GM12878 (cell line): ENCODE results near the gene ATRNL1. TPM values are rescaled to one million over a fixed set of nuclear protein-coding genes. Genes with fewer than 3 reads are reported as not detected.

Source experiments
- ATAC-seq: fragments of 200-7000 bp; cut with Tn5 transposase; 3 replicates; pipeline ENCODE4 v1.9.1; 2020; ENCODE audit warnings: mild to moderate bottlenecking, moderate library complexity
- BruUV-seq: library from RNA; stranded (reverse); fragments of 400-500 nt; replicated peaks from 2 replicates; lab custom pipeline; 2021; lab: Mats Ljungman, UMichigan
- CTCF ChIA-PET: fragments of 300-600 bp; sonication (Branson Sonifier 250); formaldehyde crosslinking; extraction: SDS; loops from one replicate; lab custom pipeline; 2021; ENCODE audit warnings: inconsistent platforms; lab: Yijun Ruan, JAX
- POLR2A ChIA-PET: fragments of 350-600 bp; formaldehyde crosslinking; extraction: SDS; loops from one replicate; lab custom pipeline; 2021; ENCODE audit warnings: inconsistent platforms; lab: Charles Lee
- RAD21 ChIA-PET: fragments of 300-600 bp; sonication (Branson Sonifier 250); formaldehyde crosslinking; loops from one replicate; lab custom pipeline; 2023; ENCODE audit warnings: antibody characterized with exemption; ENCODE audit not compliant: unreplicated experiment; lab: Charles Lee
- SMC1A ChIA-PET: fragments of 300-600 bp; sonication (Branson Sonifier 250); formaldehyde crosslinking; loops from one replicate; lab custom pipeline; 2023; ENCODE audit not compliant: unreplicated experiment, uncharacterized antibody; lab: Charles Lee
- DNase-seq: peaks from one replicate; pipeline ENCODE4 v3.0.0-alpha.2; 2011; ENCODE audit warnings: low read depth, low spot score
- FAIRE-seq: peaks from 3 replicates; lab custom pipeline; 2011; peaks lifted over from hg19 to GRCh38; lab: Jason Lieb, UNC
- H2AFZ ChIP-seq: 2 replicates; pipeline ENCODE4 v1.6.0; 2011; ENCODE audit warnings: low read depth, low read length, control low read depth; ENCODE audit not compliant: control insufficient read depth
- H3K27ac ChIP-seq: 2 replicates; pipeline ENCODE4 v1.5.1; 2011; ENCODE audit warnings: control low read depth; ENCODE audit not compliant: control insufficient read depth, insufficient read depth
- H3K27me3 ChIP-seq, 2 experiments: replicated peaks in 1 of 2; 2 replicates each; pipeline versions ENCODE4 v1.6.0 to v1.6.1; 2011; ENCODE audit warnings: low read length in 1 of 2; ENCODE audit not compliant: control insufficient read depth in 2 of 2, insufficient read depth in 2 of 2
- H3K36me3 ChIP-seq, 2 experiments: 2 replicates each; pipeline ENCODE4 v1.5.1; 2011; ENCODE audit warnings: low read length in 1 of 2; ENCODE audit not compliant: control insufficient read depth in 2 of 2, insufficient read depth in 2 of 2
- H3K4me1 ChIP-seq: 2 replicates; pipeline ENCODE4 v1.6.1; 2011; ENCODE audit warnings: mild to moderate bottlenecking, low read length, moderate library complexity, mixed read lengths; ENCODE audit not compliant: control insufficient read depth, insufficient read depth
- H3K4me2 ChIP-seq: 2 replicates; pipeline ENCODE4 v1.6.0; 2011; ENCODE audit warnings: control low read depth; ENCODE audit not compliant: control insufficient read depth, insufficient read depth
- H3K4me3 ChIP-seq: fragments of 200-600 bp; sonication (generic); 2 replicates; pipeline ENCODE4 v1.5.1; 2016
- H3K79me2 ChIP-seq: 2 replicates; pipeline ENCODE4 v1.6.0; 2011; ENCODE audit warnings: low read length; ENCODE audit not compliant: control insufficient read depth, insufficient read depth
- H3K9ac ChIP-seq: 2 replicates; pipeline ENCODE4 v1.8.0; 2011; ENCODE audit warnings: low read length, control low read depth, mixed read lengths; ENCODE audit not compliant: control insufficient read depth, insufficient read depth
- H3K9me3 ChIP-seq: replicated peaks from 3 replicates; pipeline ENCODE4 v1.5.1; 2011; ENCODE audit warnings: mild to moderate bottlenecking, low read length; ENCODE audit not compliant: control insufficient read depth, insufficient read depth
- H4K20me1 ChIP-seq: 2 replicates; pipeline ENCODE4 v1.6.0; 2011; ENCODE audit not compliant: control insufficient read depth, insufficient read depth
- ASH2L ChIP-seq: fragments of 300-600, 200-600 bp; sonication (generic); IDR thresholded peaks from 2 replicates; pipeline ENCODE4 v1.6.1; 2017; ENCODE audit warnings: low read depth, mild to moderate bottlenecking, borderline replicate concordance
- ATF7 ChIP-seq: fragments of 450-650 bp; IDR thresholded peaks from 2 replicates; pipeline ENCODE4 v1.6.1; 2016; ENCODE audit warnings: low read depth, mild to moderate bottlenecking
- BCL11A ChIP-seq: IDR thresholded peaks from 2 replicates; pipeline ENCODE4 v1.6.1; 2011; ENCODE audit warnings: low read depth, low read length
- GABPA ChIP-seq: IDR thresholded peaks from 2 replicates; pipeline ENCODE4 v1.6.1; 2014; ENCODE audit warnings: antibody characterized with exemption, low read depth, mild to moderate bottlenecking, inconsistent platforms
- GATAD2B ChIP-seq: fragments of 450-650 bp; conservative IDR thresholded peaks from 2 replicates; pipeline ENCODE4 v1.6.1; 2017; ENCODE audit warnings: low read depth, mild to moderate bottlenecking, moderate library complexity
- HCFC1 ChIP-seq: fragments of 150-350 bp; IDR thresholded peaks from 2 replicates; pipeline ENCODE4 v1.6.1; 2014; ENCODE audit warnings: low read length
- RAD21 ChIP-seq: IDR thresholded peaks from 2 replicates; pipeline ENCODE4 v1.6.1; 2011; ENCODE audit warnings: mild to moderate bottlenecking, low read depth, low read length, moderate library complexity; ENCODE audit not compliant: insufficient read depth
- SREBF1 ChIP-seq: IDR thresholded peaks from 2 replicates; pipeline ENCODE4 v1.6.1; 2012; ENCODE audit warnings: mild to moderate bottlenecking, low read length
- TCF7 ChIP-seq: IDR thresholded peaks from 2 replicates; pipeline ENCODE4 v1.6.1; 2014; ENCODE audit warnings: antibody characterized with exemption, borderline replicate concordance
- ZNF384 ChIP-seq: IDR thresholded peaks from 2 replicates; pipeline ENCODE4 v1.6.1; 2012; ENCODE audit warnings: low read depth, mild to moderate bottlenecking, low read length, improper control_type of control experiment, borderline replicate concordance
- WGBS: methylation state at CpG from one replicate; pipeline ENCODE4 v1.1.6; 2016; ENCODE audit warnings: low lambda C conversion rate; ENCODE audit not compliant: insufficient replicate concordance, insufficient coverage; ENCODE audit errors: missing lambda C conversion rate; 5-methylcytosine and 5-hydroxymethylcytosine counted together
- in situ Hi-C: fragments of 300-500 bp; cut with MboI; formaldehyde crosslinking; loops from 9 replicates; pipeline ENCODE4 v1.14.3; 2018; ENCODE audit warnings: mixed read lengths
- intact Hi-C: fragments of 100-400 bp; cut with micrococcal nuclease; formaldehyde crosslinking; loops from one replicate; pipeline ENCODE4 v1.14.2; 2022; ENCODE audit not compliant: unreplicated experiment
- polyA plus RNA-seq, 11 experiments: library from polyadenylated mRNA; depleted of rRNA in 4 of 11; unstranded in 6 of 11; stranded (reverse) in 5 of 11; fragments of >200 nt; fragmentation: Nextera tagmentation in 4 of 11; fragmentation: Illumina TruSeq in 1 of 11; extraction: Ambion mirVana in 4 of 11; extraction: Trizol in 1 of 11; gene quantifications; 1 replicate in 1 of 11; 2 replicates in 10 of 11; pipeline versions ENCODE4 v1.2.1 to v1.2.3, GENCODE V29; 2011 to 2016; ENCODE audit warnings: inconsistent platforms in 2 of 11, missing spikeins in 2 of 11, low read depth in 1 of 11
- total RNA-seq, 4 experiments: library from RNA; depleted of rRNA in 3 of 4; stranded (reverse); fragments of >200 nt in 3 of 4; fragmentation: Illumina TruSeq in 1 of 4; extraction: Trizol in 1 of 4; gene quantifications; 2 replicates each; pipeline versions ENCODE4 v1.2.1 to v1.2.3, GENCODE V29; 2013 to 2021
- TF ChIP-seq, protein P1 (sequence below): fragments of 150-350 bp; IDR thresholded peaks from 2 replicates; pipeline ENCODE4 v1.6.1; 2016; ENCODE audit warnings: low read depth, low read length
- TF ChIP-seq, protein P2 (sequence below): IDR thresholded peaks from 2 replicates; pipeline ENCODE4 v1.6.1; 2011; ENCODE audit warnings: low read depth, mild to moderate bottlenecking, low read length, moderate library complexity, borderline replicate concordance; ENCODE audit errors: extremely low read depth

Gene ATRNL1
- total and polyA plus RNA-seq, 10 of the 15 experiments (the other 5 are each of a cell fraction or from before 2014, with no cell fraction given): 0.03 to 1.4 (median 0.34) TPM

DNA sequence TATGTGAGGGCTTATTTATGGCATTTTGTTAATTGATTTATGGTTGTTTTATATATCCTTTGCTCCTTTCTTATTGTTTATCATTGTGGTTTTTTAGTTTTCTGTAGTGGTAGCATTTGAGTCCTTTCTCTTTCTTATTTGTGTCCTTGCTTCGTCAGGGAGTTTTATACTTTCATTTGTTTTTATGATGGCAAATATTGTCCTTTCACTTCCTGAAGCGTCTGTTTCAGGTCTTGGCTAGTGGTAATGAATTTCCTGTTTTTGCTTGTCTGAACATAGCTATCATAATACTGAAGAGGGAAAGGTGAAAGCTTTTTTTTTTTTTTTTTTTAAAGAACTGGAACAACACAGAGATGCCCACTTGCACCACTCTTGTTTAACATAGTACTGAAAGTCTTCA, 228.2 kb downstream of the ATRNL1 start:
- Histone ChIP-seq H3K27ac (no peak overlapping the region), H3K27me3 (no peaks in the 10 kb centered on the region), H3K9ac (no peak overlapping the region), H3K79me2 (no peaks in the 10 kb centered on the region), H3K4me2 (no peak overlapping the region), H3K9me3 (no peaks in the 10 kb centered on the region), H4K20me1 (no peaks in the 10 kb centered on the region), H3K4me3 (no peak overlapping the region), H2AFZ (no peak overlapping the region), H3K36me3 (no peaks in the 10 kb centered on the region), H3K4me1 (no peaks in the 10 kb centered on the region)
- SMC1A ChIA-PET: no interaction called here
- FAIRE-seq (no peak), DNase-seq (peak; percentile 2), ATAC-seq (peak; percentile 45; the same call in 2 of the 3 replicates)
- BruUV-seq: no TSS peak
- 0% methylated on average over 2 of the region's 2 CpGs for WGBS
- POLR2A ChIA-PET: no interaction called here
- in situ Hi-C loops (no loop called here), intact Hi-C loops (no loop called here)
- CTCF ChIA-PET: no interaction called here
- RAD21 ChIA-PET: no interaction called here
- 0 out of 2 replicates have a peak, but pooled peaks have one; percentile 17 for TF ChIP-seq ZNF384
- no peak for TF ChIP-seq GABPA

DNA sequence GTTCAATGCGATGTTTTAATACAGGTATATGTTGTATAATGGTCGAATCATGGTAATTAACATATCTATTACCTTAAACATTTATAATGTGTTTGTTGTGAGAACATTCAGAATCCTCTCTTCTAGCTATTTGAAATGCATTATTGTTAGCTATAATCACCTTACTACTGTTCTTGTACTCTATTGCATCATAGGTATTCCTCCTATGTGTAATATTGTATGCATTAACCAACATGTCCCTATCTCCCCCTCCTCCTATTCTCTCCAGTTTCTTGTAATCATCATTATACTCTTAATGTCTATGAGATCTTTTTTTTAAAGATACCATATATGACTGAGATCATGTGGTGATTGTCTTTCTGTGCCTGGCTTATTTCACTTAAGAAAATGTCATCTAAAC, 235.2 kb downstream of the ATRNL1 start:
- ChIA-PET SMC1A (no interaction called here), POLR2A (no interaction called here)
- Histone ChIP-seq H3K9me3 (no peaks in the 10 kb centered on the region), H4K20me1 (no peaks in the 10 kb centered on the region), H3K27me3 (no peaks in the 10 kb centered on the region), H3K4me3 (no peak overlapping the region), H3K36me3 (no peaks in the 10 kb centered on the region), H3K4me2 (no peak overlapping the region), H3K27ac (no peak overlapping the region)
- no peak for FAIRE-seq
- intact Hi-C loops (no loop called here), in situ Hi-C loops (no loop called here)
- DNase-seq: no peak
- no peak for ATAC-seq
- no TSS peak for BruUV-seq
- TF ChIP-seq TCF7 (no peak), ASH2L (no peak), ATF7 (no peak), HCFC1 (no peak), SREBF1 (no peak), GATAD2B (no peak), RAD21 (no peak), BCL11A (no peak)
- TF ChIP-seq, protein P1, sequence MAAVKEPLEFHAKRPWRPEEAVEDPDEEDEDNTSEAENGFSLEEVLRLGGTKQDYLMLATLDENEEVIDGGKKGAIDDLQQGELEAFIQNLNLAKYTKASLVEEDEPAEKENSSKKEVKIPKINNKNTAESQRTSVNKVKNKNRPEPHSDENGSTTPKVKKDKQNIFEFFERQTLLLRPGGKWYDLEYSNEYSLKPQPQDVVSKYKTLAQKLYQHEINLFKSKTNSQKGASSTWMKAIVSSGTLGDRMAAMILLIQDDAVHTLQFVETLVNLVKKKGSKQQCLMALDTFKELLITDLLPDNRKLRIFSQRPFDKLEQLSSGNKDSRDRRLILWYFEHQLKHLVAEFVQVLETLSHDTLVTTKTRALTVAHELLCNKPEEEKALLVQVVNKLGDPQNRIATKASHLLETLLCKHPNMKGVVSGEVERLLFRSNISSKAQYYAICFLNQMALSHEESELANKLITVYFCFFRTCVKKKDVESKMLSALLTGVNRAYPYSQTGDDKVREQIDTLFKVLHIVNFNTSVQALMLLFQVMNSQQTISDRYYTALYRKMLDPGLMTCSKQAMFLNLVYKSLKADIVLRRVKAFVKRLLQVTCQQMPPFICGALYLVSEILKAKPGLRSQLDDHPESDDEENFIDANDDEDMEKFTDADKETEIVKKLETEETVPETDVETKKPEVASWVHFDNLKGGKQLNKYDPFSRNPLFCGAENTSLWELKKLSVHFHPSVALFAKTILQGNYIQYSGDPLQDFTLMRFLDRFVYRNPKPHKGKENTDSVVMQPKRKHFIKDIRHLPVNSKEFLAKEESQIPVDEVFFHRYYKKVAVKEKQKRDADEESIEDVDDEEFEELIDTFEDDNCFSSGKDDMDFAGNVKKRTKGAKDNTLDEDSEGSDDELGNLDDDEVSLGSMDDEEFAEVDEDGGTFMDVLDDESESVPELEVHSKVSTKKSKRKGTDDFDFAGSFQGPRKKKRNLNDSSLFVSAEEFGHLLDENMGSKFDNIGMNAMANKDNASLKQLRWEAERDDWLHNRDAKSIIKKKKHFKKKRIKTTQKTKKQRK: no peak
- TF ChIP-seq, protein P2, sequence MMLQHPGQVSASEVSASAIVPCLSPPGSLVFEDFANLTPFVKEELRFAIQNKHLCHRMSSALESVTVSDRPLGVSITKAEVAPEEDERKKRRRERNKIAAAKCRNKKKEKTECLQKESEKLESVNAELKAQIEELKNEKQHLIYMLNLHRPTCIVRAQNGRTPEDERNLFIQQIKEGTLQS: no peak
- TF ChIP-seq, all 136 proteins: peak for 0
- Histone ChIP-seq H3K79me2 (no peaks in the 10 kb centered on the region), H3K9ac (no peak overlapping the region), H2AFZ (no peak overlapping the region), H3K4me1 (no peaks in the 10 kb centered on the region)
- ChIA-PET CTCF (no interaction called here), RAD21 (no interaction called here)
- WGBS: 2% methylated on average over 2 of the region's 2 CpGs
